ENCODE measurements around the gene CLMP. TPM values are rescaled to one million over a fixed set of nuclear protein-coding genes. Genes with fewer than 3 reads are reported as not detected.

Gene CLMP
- polyA plus RNA-seq, 1 donor (not counting 4 experiments of a cell fraction or from before 2014, with no cell fraction given) = 2.7 TPM

GRCh38 chr11:123104697-123105096 lies 90.4 kb downstream of the CLMP start:
- no peak overlapping the region for H3K9ac ChIP-seq (ENCODE audit: control insufficient read depth, extremely low read depth, insufficient read depth, low read length)
- H3K27ac ChIP-seq (ENCODE audit: control insufficient read depth, insufficient read depth, low read length) = no peak overlapping the region
- dilution Hi-C loops (cut with MboI; ENCODE audit: extremely low pct_ligation_motif_present, low sequenced_read_pairs) = loop anchor here (25.0 kb wide), 1 partner anchor 158 kb away; no protein-coding TSS in a partner anchor
- H3K9me1 ChIP-seq (ENCODE audit: control insufficient read depth, extremely low read depth, insufficient read depth, low read length) = no peaks in the 10 kb centered on the region
- DNase-seq (ENCODE audit: low read depth, low spot score) (no peak), FAIRE-seq (no peak)
- H3K4me2 ChIP-seq (ENCODE audit: control insufficient read depth, extremely low read depth, insufficient read depth, low read depth, low read length) = no peak overlapping the region
- H3K4me1 ChIP-seq (ENCODE audit: control insufficient read depth, extremely low read depth, insufficient read depth, low read length) = no peaks in the 10 kb centered on the region
- H3K36me3 ChIP-seq (ENCODE audit: control insufficient read depth in 2 of 2, extremely low read depth in 1 of 2, insufficient read depth in 2 of 2, low read length in 2 of 2) = no peaks in the 10 kb centered on the region
- H3K27me3 ChIP-seq (ENCODE audit: control insufficient read depth, extremely low read depth, insufficient read depth, low read length) = no peaks in the 10 kb centered on the region
- H4K20me1 ChIP-seq (ENCODE audit: control insufficient read depth, extremely low read depth, insufficient read depth, low read length) = no peaks in the 10 kb centered on the region
- no peaks in the 10 kb centered on the region for H3K9me3 ChIP-seq (ENCODE audit: control insufficient read depth, low read depth, low read length)
- H3K79me2 ChIP-seq (ENCODE audit: control insufficient read depth, insufficient read depth, low read length) = no peaks in the 10 kb centered on the region
- TF ChIP-seq EZH2 (IDR thresholded peaks at IDR 0.05; ENCODE audit: low read length) = no peak
- no peak for TF ChIP-seq CTCF (optimal IDR thresholded peaks at IDR 0.05 in 1 of 3, IDR thresholded peaks at IDR 0.05 in 1 of 3, conservative IDR thresholded peaks at IDR 0.05 in 1 of 3; ENCODE audit: extremely low read depth in 1 of 3, insufficient read depth in 2 of 3, low read length in 3 of 3)
- H3K4me3 ChIP-seq (ENCODE audit: control insufficient read depth in 2 of 3, extremely low read depth in 1 of 3, insufficient read depth in 2 of 3, low read depth in 1 of 3, low read length in 3 of 3) = no peak overlapping the region
- H2AFZ ChIP-seq (ENCODE audit: control insufficient read depth, low read length) = no peak overlapping the region

GRCh38 chr11:123103326-123103980 lies 91.6 kb downstream of the CLMP start:
- no peaks in the 10 kb centered on the region for H3K9me3 ChIP-seq (ENCODE audit: control insufficient read depth, low read depth, low read length)
- no peaks in the 10 kb centered on the region for H3K36me3 ChIP-seq (ENCODE audit: control insufficient read depth in 2 of 2, extremely low read depth in 1 of 2, insufficient read depth in 2 of 2, low read length in 2 of 2)
- no peaks in the 10 kb centered on the region for H3K27me3 ChIP-seq (ENCODE audit: control insufficient read depth, extremely low read depth, insufficient read depth, low read length)
- FAIRE-seq = peak; percentile 71
- H3K79me2 ChIP-seq (ENCODE audit: control insufficient read depth, insufficient read depth, low read length) = no peaks in the 10 kb centered on the region
- H3K27ac ChIP-seq (ENCODE audit: control insufficient read depth, insufficient read depth, low read length) = no peak overlapping the region
- H3K9ac ChIP-seq (ENCODE audit: control insufficient read depth, extremely low read depth, insufficient read depth, low read length) = no peak overlapping the region
- no peak overlapping the region for H3K4me3 ChIP-seq (ENCODE audit: control insufficient read depth in 2 of 3, extremely low read depth in 1 of 3, insufficient read depth in 2 of 3, low read depth in 1 of 3, low read length in 3 of 3)
- TF ChIP-seq CTCF (optimal IDR thresholded peaks at IDR 0.05 in 1 of 3, IDR thresholded peaks at IDR 0.05 in 1 of 3, conservative IDR thresholded peaks at IDR 0.05 in 1 of 3; ENCODE audit: extremely low read depth in 1 of 3, insufficient read depth in 2 of 3, low read length in 3 of 3) = peak; percentile 57 to 70 (median 62)
- no peak for TF ChIP-seq EZH2 (IDR thresholded peaks at IDR 0.05; ENCODE audit: low read length)
- no peaks in the 10 kb centered on the region for H3K4me1 ChIP-seq (ENCODE audit: control insufficient read depth, extremely low read depth, insufficient read depth, low read length)
- no peak overlapping the region for H2AFZ ChIP-seq (ENCODE audit: control insufficient read depth, low read length)
- DNase-seq (ENCODE audit: low read depth, low spot score) = no peak
- H4K20me1 ChIP-seq (ENCODE audit: control insufficient read depth, extremely low read depth, insufficient read depth, low read length) = no peaks in the 10 kb centered on the region
- no peaks in the 10 kb centered on the region for H3K9me1 ChIP-seq (ENCODE audit: control insufficient read depth, extremely low read depth, insufficient read depth, low read length)
- no peak overlapping the region for H3K4me2 ChIP-seq (ENCODE audit: control insufficient read depth, extremely low read depth, insufficient read depth, low read depth, low read length)
- dilution Hi-C loops (cut with MboI; ENCODE audit: extremely low pct_ligation_motif_present, low sequenced_read_pairs) = loop anchor here (25.0 kb wide), 1 partner anchor 159 kb away; no protein-coding TSS in a partner anchor

All from keratinocyte (primary cell).